Ovary (tissue), 9 donors: Measurements from ENCODE around the gene PAK1. TPM values are rescaled to one million over a fixed set of nuclear protein-coding genes. Genes with fewer than 3 reads are reported as not detected.

Experiments used
- DNase-seq, 5 donors: peaks; one replicate each; pipeline ENCODE4 v3.0.0-alpha.2; 2019 to 2020
- H3K27ac ChIP-seq, 2 donors: fragments of 200-600 bp; one replicate each; pipeline versions ENCODE4 v1.5.1 to v1.8.0; 2019 to 2022
- H3K27me3 ChIP-seq: fragments of 200-600 bp; one replicate; pipeline ENCODE4 v1.8.0; 2022
- H3K36me3 ChIP-seq: fragments of 200-600 bp; sonication (generic); one replicate; pipeline ENCODE4 v1.5.1; 2019
- H3K4me1 ChIP-seq: one replicate; pipeline ENCODE4 v1.8.1; 2013; ENCODE audit warnings: mild to moderate bottlenecking, moderate library complexity; ENCODE audit not compliant: insufficient read depth
- H3K4me3 ChIP-seq: fragments of 200-600 bp; sonication (generic); one replicate; pipeline ENCODE4 v1.5.1; 2017
- H3K9me3 ChIP-seq, 2 donors: fragments of 200-600 bp in 1 of 2; sonication (generic) in 1 of 2; one replicate each; pipeline versions ENCODE4 v1.5.1 to v1.8.1; 2013 to 2019; ENCODE audit warnings: mild to moderate bottlenecking in 1 of 2, moderate library complexity in 1 of 2
- EP300 ChIP-seq: sonication (generic); formaldehyde crosslinking; IDR thresholded peaks from one replicate; pipeline ENCODE4 v1.6.1; 2017; ENCODE audit warnings: antibody characterized with exemption
- POLR2A ChIP-seq: fragments of 450-650 bp; IDR thresholded peaks from one replicate; pipeline ENCODE4 v1.6.1; 2017; ENCODE audit warnings: antibody characterized with exemption, mild to moderate bottlenecking, moderate library complexity
- WGBS, 3 donors: extraction: QIAGEN DNeasy Blood & Tissue Kit in 1 of 3; methylation state at CpG; one replicate each; pipeline versions ENCODE4 v1.1.5 to v1.1.7; 2013 to 2017; 5-methylcytosine and 5-hydroxymethylcytosine counted together
- intact Hi-C, 4 donors: fragments of 100-400 bp; cut with DNase I; formaldehyde crosslinking; loops; one replicate each; pipeline versions ENCODE4 v1.11.0 to v1.15.1; 2022 to 2023
- polyA plus RNA-seq, 2 donors: library from polyadenylated mRNA; stranded (reverse); fragments of 200-250 nt in 1 of 2; fragments of 350-450 nt in 1 of 2; fragmentation: Illumina TruSeq in 1 of 2; extraction: RNeasy Lipid Tissue Mini Kit (QIAGEN cat#74804) in 1 of 2; gene quantifications; one replicate each; pipeline ENCODE4 v1.2.3, GENCODE V29; 2013 to 2014
- total RNA-seq, 7 donors: library from RNA; depleted of rRNA in 2 of 7; stranded (reverse); fragments of >200 nt in 2 of 7; fragmentation: NEBNext Ultra II Directional in 3 of 7; extraction: Animal tissue kit (Norgen Biotek cat#: 25700) in 3 of 7; gene quantifications; one replicate each; pipeline versions ENCODE4 v1.1.0 to v1.2.4, GENCODE V29; 2016 to 2023
- TF ChIP-seq, protein P1 (sequence below), 3 donors: fragments of 450-650 bp in 2 of 3; fragments of 200-600 bp in 1 of 3; IDR thresholded peaks; one replicate each; pipeline versions ENCODE4 v1.5.1 to v1.8.0; 2016 to 2022; ENCODE audit warnings: antibody characterized with exemption in 3 of 3, mild to moderate bottlenecking in 1 of 3
- donor health status: DM: no; HTN: no; CAD: no; lungs with moderate emphysema.
- donor health status: DM: no; HTN: no; CAD: no.
- donor health status: Bipolar disorder and iron deficiency.
- donor health status: DM: yes; HTN: yes; CAD: no.
- donor health status: DM: no; HTN: no; CAD: no.
- donor health status: DM: yes; HTN: yes; CAD: no.

The PAK1 gene
- total and polyA plus RNA-seq, 9 donors = 18.4 to 53.0 (median 42.3) TPM

DNA sequence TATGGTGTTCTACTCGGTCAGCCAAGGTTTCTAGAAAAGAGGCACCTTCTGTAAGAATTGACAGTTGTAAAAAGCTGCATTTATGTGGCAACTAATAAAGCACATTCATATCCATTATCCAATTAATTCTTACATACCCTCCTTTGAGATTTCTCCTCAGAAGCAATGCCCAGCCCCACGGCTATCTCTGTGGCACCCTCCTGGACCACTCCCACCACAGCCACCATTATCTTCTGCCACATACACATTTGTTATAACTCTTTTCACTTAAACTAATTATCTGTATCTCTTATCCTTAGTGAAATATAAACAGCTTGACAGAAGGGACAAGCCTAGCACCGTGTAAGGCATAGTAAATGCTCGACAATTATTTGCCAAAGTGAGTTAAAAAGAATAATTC lies 48.5 kb downstream of the PAK1 start:
- Histone ChIP-seq H3K4me1 (peaks cover 2% of the 10 kb centered on the region), H3K27ac (no peak overlapping the region), H3K36me3 (no peaks in the 10 kb centered on the region), H3K27me3 (no peaks in the 10 kb centered on the region), H3K9me3 (no peaks in the 10 kb centered on the region), H3K4me3 (no peak overlapping the region)
- no peak for DNase-seq
- 94 to 96% (median 96%) methylated on average over 4 of the region's 4 CpGs for WGBS, 3 donors
- intact Hi-C loops = no loop called here
- no peak for TF ChIP-seq POLR2A
- no peak for TF ChIP-seq EP300
- TF ChIP-seq, protein P1, sequence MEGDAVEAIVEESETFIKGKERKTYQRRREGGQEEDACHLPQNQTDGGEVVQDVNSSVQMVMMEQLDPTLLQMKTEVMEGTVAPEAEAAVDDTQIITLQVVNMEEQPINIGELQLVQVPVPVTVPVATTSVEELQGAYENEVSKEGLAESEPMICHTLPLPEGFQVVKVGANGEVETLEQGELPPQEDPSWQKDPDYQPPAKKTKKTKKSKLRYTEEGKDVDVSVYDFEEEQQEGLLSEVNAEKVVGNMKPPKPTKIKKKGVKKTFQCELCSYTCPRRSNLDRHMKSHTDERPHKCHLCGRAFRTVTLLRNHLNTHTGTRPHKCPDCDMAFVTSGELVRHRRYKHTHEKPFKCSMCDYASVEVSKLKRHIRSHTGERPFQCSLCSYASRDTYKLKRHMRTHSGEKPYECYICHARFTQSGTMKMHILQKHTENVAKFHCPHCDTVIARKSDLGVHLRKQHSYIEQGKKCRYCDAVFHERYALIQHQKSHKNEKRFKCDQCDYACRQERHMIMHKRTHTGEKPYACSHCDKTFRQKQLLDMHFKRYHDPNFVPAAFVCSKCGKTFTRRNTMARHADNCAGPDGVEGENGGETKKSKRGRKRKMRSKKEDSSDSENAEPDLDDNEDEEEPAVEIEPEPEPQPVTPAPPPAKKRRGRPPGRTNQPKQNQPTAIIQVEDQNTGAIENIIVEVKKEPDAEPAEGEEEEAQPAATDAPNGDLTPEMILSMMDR (IDR thresholded peaks at IDR 0.05) = no peak

DNA sequence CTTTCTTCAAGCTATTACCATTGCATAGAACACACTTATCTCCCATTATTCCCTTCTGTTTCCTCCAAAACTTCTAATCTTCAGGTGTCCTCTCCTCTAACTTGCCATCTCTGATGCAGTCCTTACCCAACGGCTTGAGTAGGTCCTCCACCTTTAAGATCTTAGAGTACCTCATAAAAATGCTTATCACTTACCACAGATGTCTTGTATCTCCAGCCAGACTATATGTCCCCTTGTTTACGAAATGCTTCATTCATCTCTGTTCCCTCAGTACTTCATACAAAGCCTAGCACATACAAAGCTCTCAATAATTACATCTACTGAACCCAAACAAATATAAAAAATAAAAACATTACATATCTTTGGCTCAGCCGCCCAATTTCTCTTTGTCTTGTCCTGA lies 49.2 kb downstream of the PAK1 start:
- Histone ChIP-seq H3K36me3 (no peaks in the 10 kb centered on the region), H3K27me3 (no peaks in the 10 kb centered on the region), H3K9me3 (no peaks in the 10 kb centered on the region), H3K4me1 (no peaks in the 10 kb centered on the region), H3K27ac (no peak overlapping the region), H3K4me3 (no peak overlapping the region)
- intact Hi-C loops = no loop called here
- no peak for DNase-seq
- 74 to 80% (median 79%) methylated on average over 3 of the region's 3 CpGs for WGBS, 3 donors
- no peak for TF ChIP-seq POLR2A
- TF ChIP-seq, protein P1 (IDR thresholded peaks at IDR 0.05) = no peak
- TF ChIP-seq EP300 = no peak

DNA sequence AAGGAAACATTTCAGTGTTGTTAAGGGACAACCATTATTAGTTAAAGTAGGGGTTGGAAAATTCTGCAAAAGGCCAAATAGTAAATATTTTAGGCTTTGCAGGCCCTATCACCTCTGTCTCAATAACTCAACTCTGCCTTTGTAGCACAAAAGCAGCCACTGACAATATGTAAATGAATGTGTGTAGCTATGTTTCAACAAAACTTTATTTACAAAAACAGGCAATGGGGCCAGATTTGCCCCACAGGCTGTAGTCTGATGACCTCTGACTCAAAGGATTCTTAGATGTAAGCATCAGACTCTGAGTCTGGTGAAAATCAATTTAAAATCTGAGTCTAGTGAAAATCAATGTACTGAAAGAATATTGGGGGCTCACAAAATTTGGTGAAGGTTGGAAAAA lies 50.3 kb downstream of the PAK1 start:
- no peak for TF ChIP-seq EP300
- no peak for TF ChIP-seq POLR2A
- TF ChIP-seq, protein P1 (IDR thresholded peaks at IDR 0.05) = no peak
- Histone ChIP-seq H3K36me3 (no peaks in the 10 kb centered on the region), H3K27ac (no peak overlapping the region), H3K4me3 (no peak overlapping the region), H3K27me3 (no peaks in the 10 kb centered on the region), H3K9me3 (no peaks in the 10 kb centered on the region), H3K4me1 (no peaks in the 10 kb centered on the region)
- DNase-seq = no peak
- intact Hi-C loops = no loop called here

DNA sequence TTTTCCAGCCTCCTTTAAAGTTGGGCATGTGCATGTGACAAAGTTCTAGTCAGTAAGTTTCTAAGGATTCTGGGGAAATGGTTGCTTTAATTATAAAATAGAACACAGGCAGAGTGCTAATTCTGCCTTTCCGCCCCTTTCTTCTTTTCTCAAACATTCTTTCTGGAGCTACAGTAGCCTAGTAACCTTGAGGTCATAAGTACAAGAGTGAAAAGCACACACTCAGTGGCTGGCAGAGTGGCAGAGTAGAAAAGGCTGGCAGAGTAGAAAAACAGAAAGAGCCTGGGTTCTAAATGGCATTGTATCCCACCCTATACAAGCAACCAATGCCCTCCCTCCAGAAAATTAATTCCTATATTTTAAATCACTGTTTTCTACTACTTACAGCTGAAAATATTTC lies 51.2 kb downstream of the PAK1 start:
- no peaks in the 10 kb centered on the region for H3K27me3 ChIP-seq
- WGBS, 3 donors = 86 to 94% (median 87%) methylated on average over 1 of the region's 1 CpG
- no peaks in the 10 kb centered on the region for H3K4me1 ChIP-seq
- no peak overlapping the region for H3K4me3 ChIP-seq
- DNase-seq = no peak
- intact Hi-C loops = no loop called here
- no peak overlapping the region for H3K27ac ChIP-seq
- TF ChIP-seq EP300 (no peak), POLR2A (no peak)
- TF ChIP-seq, protein P1 (IDR thresholded peaks at IDR 0.05) = no peak
- no peaks in the 10 kb centered on the region for H3K36me3 ChIP-seq
- no peaks in the 10 kb centered on the region for H3K9me3 ChIP-seq
